GM19351 (cell line): ENCODE results near the gene OAT.
"Not testable (repeated sequence)": the region's sequence is repeated elsewhere in the genome, so short reads cannot be mapped to it uniquely, and the experiment has no call there.

Experiments used
- ATAC-seq: cut with Tn5 transposase; IDR thresholded peaks from one replicate; pipeline ENCODE4 v1.9.1; 2021; ENCODE audit warnings: mild to moderate bottlenecking, moderate library complexity; ENCODE audit not compliant: unreplicated experiment

OAT gene

GRCh38 chr10:124447751-124448466, 29.2 kb upstream of the OAT start:
- no peak for ATAC-seq

DNA sequence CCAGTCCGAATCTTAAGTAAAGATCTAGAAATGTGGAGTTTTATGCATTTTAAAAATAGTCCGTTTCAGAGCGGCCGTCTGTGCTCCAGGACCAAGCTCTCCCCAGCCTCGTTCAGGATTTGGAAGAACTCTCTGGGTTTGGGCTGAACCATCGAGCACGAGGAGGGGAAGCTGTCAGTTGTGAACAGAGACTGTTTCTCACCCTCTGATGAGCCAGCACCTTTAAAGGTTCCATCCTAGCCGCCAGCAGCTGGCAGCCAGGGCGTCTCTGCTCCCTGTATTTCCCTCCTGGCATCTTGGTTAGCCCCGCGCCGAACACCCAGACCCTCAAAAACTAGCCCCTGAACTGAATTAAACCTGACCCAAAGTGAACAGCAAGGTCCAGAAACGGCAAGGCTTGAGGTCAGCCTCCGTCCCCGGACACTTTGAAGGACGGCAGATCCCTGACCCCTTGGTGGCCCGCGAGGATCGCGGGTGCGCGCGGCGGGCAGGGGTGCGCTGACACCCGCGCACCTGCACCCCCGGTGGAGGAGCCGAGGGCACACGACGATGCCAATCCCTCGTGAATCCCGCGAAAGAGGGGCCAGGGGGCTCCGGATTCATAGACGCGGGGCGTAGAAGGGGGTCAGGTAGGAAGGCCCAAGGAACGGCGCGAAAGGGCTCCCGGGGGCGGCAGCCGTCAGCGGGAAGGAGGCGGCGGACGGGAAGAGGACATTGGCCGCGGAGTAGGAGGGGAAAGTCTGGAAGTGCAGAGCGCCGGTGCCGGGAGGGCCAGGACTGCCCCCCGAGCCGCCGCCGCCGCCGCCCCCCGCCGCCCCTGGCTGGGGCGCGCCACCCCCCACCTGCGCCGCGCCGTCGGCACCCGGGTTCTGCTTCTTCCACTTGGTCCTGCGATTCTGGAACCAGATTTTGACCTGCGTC, 28.4 kb upstream of the OAT start:
- ATAC-seq: no peak

DNA sequence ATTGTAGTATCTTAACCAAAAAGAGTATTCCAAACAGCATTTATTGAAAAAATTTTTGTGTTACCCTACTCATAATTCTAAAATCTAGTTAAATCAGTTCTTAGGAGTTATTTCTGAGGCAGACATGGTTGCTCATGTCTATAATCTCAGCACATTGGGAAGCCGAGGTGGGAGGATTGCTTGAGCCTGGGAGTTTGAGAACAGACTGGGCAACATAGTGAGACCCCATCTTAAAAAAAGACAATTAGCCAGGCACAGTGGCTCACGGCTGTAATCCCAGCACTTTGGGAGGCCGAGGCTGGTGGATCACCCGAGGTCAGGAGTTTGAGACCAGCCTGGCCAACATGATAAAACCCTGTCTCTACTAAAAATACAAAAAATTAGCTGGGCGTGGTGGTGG, 23.0 kb upstream of the OAT start:
- ATAC-seq: not testable (repeated sequence)

GRCh38 chr10:124436191-124436638, 17.5 kb upstream of the OAT start:
- ATAC-seq: peak; percentile 85

GRCh38 chr10:124435683-124436082, 17.0 kb upstream of the OAT start:
- ATAC-seq: not testable (repeated sequence)

- ATAC-seq: no peak
These were observed 14.7 kb upstream of the OAT start for GRCh38 chr10:124433461-124433860.

DNA sequence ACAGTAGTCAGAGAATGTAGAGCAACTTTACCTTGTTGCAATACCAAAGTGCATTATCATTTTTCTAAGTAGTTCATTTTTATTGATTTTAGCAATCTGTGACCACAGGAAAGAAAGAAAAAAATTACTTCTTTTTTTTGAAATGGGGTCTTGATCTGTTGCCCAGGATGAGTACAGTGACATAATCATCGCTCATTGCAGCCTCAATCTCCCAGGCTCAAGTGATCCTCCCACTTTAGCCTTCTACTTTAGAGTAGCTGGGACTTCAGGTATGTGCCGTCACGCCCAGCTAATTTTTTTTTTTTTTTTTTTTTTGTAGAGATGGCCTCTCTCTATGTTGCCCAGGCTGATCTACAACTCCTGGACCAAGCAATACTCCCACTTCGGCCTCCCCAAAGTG, 11.4 kb upstream of the OAT start:
- no peak for ATAC-seq

GRCh38 chr10:124429576-124429975, 10.9 kb upstream of the OAT start:
- ATAC-seq: no peak

- no peak for ATAC-seq
These were observed 9.6 kb upstream of the OAT start for GRCh38 chr10:124428207-124428777.

- no peak for ATAC-seq
These were observed 6.7 kb upstream of the OAT start for GRCh38 chr10:124425227-124425962.

- no peak for ATAC-seq
These were observed 5.1 kb upstream of the OAT start for GRCh38 chr10:124423813-124424212.

- no peak for ATAC-seq
These were observed 4.0 kb upstream of the OAT start for GRCh38 chr10:124422742-124423141.

GRCh38 chr10:124420254-124420653, 1.5 kb upstream of the OAT start:
- no peak for ATAC-seq

- ATAC-seq: no peak
These were observed 912 bp upstream of the OAT start for GRCh38 chr10:124419635-124420034.

GRCh38 chr10:124417895-124418725, 613 bp downstream of the OAT start:
- peak; percentile 17 for ATAC-seq

DNA sequence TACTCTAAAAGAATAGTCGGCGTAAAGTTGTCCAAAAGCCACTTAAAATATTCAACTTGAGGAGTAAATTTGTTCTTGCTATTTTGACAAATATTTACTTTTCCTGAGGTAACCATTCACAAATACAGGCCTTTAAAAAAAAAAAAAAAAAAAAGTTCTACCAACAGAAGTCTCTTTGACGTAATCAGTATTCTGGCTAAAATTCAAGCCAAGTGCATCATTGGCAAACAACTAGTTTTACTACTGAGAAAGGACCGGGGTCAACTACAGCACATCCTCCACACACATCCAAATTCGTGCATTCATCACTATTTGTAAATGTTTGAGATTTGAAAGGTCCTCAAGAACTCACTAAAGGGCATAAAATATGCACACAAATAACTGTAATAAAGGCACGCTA, 2.0 kb downstream of the OAT start:
- no peak for ATAC-seq

- no peak for ATAC-seq
These were observed 3.5 kb downstream of the OAT start for GRCh38 chr10:124415210-124415609.

DNA sequence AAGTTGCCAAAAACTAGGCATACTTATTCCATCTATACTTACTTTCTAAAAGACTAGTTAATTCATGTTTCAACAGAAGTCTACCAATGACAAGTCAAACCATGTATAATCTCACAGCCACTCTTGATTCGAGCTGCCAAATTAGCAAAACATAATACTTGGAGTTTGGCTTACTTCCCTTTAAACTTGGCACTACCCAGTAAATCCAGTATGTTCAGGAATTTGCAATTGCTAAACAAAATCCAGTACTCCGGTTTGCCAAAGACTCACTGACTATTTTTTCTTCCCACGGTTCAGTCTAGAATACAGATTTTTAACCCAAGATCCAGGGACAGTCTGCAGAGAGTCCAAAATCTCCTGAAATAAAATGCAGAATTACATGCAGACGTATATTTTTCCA, 4.6 kb downstream of the OAT start:
- no peak for ATAC-seq

DNA sequence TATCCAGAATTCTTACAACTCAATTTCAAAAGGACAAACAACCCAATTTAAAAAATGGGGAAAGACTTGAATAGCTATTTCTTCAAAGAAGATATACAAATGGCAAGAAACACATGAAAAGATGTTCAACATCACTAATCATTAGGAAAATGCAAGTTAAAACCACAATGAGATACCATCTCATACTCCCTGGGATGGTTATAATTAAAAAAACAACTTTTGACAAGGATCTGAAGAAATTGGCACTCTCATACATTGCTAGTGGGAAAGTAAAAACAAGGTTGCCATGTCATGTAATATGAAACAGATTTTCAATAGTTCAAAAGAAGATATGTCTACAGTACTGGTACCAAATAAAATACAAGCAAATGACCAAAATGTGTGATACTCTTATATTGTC, 9.0 kb downstream of the OAT start:
- no peak for ATAC-seq

- no peak for ATAC-seq
These were observed 10.4 kb downstream of the OAT start for GRCh38 chr10:124408357-124408756.
